ENCODE results near the gene UBE2E2. TPM values are rescaled to one million over a fixed set of nuclear protein-coding genes. Genes with fewer than 3 reads are reported as not detected.
"Not testable (repeated sequence)": the region's sequence is repeated elsewhere in the genome, so short reads cannot be mapped to it uniquely, and the experiment has no call there.

UBE2E2 gene
- total RNA-seq, 2 experiments from 2014 or later = 5.7 to 7.2 TPM

DNA sequence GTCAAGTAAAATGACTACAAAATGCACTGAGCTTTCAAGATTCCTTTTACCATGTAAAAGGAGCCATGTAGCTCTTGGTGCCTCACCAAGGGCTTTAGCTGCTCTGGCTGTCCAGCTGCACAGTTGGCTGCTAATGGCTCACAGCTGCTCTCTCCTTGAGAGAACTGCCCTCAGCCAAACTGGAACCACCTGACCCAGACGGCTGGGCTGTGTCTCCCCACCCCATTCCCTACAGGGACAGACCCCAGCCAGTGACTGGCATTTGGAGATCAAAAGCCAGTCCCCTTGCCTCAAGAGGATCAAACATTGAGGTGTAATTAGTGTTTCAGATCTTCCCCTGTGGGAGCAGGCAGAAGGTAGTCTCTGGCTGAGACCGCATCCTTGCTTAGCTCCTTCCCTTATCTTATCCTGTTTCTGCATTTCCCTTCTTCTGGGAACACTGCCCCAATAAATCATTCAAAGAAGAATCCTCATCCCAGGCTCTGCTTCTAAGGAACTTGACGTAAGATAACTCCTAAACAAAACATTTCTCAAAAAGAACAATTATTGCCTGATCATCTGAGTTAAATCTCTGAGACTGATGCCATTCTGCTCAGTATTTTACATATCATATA, 28.6 kb upstream of the UBE2E2 start:
- POLR2A ChIA-PET = no interaction called here
- H3K4me1 Mint-ChIP-seq = no peaks in the 10 kb centered on the region
- H3K27me3 Mint-ChIP-seq = peaks cover 3% of the 10 kb centered on the region
- peaks cover 5% of the 10 kb centered on the region for H3K9me3 Mint-ChIP-seq
- no peak overlapping the region for H3K27ac Mint-ChIP-seq
- no peak overlapping the region for H3K4me3 Mint-ChIP-seq
- H3K36me3 Mint-ChIP-seq = peaks cover 2% of the 10 kb centered on the region
- ATAC-seq (ENCODE audit: low read depth) (no peak), DNase-seq (no peak)

DNA sequence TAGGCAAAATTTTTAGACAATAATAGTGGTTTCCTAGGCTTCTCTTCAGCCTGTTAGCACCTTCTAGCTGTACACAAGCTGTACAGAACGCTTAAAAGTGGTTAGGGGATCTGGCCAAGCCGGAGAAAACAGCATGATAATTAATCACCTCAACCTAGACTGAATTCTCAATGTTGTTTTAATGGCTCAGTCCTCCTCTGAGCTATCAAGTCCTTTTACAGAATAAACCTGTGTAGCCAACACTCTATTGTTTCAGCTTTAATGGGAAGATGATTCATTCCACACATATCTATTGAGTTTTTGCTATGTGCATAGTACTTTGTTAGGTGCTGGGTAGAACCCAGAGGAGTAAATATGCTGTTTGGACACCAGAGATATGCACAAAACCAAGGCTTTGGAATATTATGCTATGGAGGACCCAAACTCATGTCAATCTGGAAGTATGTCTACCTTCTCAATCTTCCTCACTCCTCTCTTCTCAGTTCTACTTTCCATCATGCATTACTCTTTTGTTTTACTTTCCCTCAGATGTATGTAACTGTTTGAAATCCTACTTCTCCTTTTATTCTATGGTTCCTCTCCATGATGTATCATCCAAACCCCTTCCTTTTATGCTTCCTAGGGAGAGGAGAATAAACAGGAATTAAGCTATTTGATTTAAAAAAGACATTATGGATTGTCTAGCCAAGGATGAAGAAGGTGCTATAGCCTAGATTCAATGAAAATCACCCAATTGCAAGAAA, 27.6 kb upstream of the UBE2E2 start:
- ATAC-seq (ENCODE audit: low read depth) (no peak), DNase-seq (no peak)
- no peak overlapping the region for H3K27ac Mint-ChIP-seq
- H3K36me3 Mint-ChIP-seq = peaks cover 2% of the 10 kb centered on the region
- H3K27me3 Mint-ChIP-seq = no peaks in the 10 kb centered on the region
- no peaks in the 10 kb centered on the region for H3K4me1 Mint-ChIP-seq
- POLR2A ChIA-PET = no interaction called here
- H3K4me3 Mint-ChIP-seq = no peak overlapping the region
- peaks cover 5% of the 10 kb centered on the region for H3K9me3 Mint-ChIP-seq

DNA sequence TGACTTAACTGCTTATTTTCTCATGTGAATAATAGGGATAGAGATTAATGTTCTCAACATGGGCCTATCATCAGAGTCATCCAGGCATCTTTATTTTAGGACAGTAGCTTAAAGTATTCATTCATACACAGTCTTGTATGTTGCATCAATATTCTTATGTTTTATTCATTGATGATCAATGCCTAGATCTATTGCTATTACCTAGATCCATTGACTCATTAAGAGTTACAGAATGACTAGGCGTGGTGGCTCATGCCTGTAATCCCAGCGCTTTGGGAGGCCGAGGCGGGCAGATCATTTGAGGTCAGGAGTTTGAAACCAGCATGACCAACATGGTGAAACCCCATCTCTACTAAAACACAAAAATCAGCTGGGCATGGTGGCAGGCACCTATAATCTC, 26.3 kb upstream of the UBE2E2 start:
- DNase-seq; POLR2A ChIA-PET; ATAC-seq (ENCODE audit: low read depth); H3K4me1 Mint-ChIP-seq; H3K9me3 Mint-ChIP-seq; H3K36me3 Mint-ChIP-seq; H3K27ac Mint-ChIP-seq; H3K4me3 Mint-ChIP-seq; H3K27me3 Mint-ChIP-seq: not testable (repeated sequence)

DNA sequence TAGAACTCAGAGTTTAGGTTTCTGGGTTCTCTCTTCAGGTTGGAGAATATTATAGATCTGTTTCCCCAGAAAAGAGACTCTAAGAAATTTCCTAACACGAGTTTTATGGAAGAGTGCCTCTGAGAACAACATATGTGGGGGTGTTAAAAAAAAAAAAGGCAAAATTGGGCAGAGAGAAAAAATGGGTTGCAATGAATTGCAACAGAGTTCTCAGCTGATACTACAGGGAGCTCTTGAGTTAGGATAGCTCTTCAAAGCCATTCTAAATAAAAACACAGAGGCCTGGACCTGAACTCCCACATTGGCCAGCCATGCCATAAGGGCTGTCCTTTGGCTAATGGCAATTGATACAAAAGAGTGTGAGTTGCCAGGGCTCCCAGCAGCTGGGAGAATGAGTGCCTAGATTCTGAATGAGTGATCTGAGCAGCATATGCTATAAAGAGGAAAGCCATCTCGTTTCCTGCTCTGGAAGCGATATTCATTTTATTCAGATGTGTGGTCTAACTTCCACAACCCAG, 20.1 kb upstream of the UBE2E2 start:
- Mint-ChIP-seq H3K27me3 (no peaks in the 10 kb centered on the region), H3K4me1 (no peaks in the 10 kb centered on the region), H3K36me3 (no peaks in the 10 kb centered on the region), H3K4me3 (no peak overlapping the region), H3K27ac (no peak overlapping the region), H3K9me3 (no peaks in the 10 kb centered on the region)
- ATAC-seq (ENCODE audit: low read depth) (no peak), DNase-seq (no peak)
- POLR2A ChIA-PET = no interaction called here

DNA sequence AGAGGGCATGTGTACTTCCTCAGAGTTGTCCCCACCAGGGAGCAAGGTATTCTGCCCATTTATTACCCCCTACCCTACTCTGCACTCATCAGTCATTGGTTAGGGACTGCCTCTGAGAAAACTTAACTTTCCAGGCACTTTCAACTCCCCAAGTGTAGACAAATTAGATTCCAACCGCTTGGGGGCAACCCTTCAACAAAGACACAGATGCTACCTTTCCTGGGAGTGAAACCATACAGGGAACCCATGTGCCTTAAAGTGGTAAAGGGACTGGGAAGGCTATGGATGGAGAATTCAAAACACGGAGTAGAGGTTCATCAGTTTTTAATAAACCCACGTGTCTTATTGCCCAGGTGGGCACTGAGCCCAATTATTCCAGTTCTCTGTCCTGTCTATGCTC, 19.4 kb upstream of the UBE2E2 start:
- H3K36me3 Mint-ChIP-seq = no peaks in the 10 kb centered on the region
- POLR2A ChIA-PET = no interaction called here
- no peaks in the 10 kb centered on the region for H3K4me1 Mint-ChIP-seq
- H3K27ac Mint-ChIP-seq = no peak overlapping the region
- DNase-seq (no peak), ATAC-seq (ENCODE audit: low read depth) (no peak)
- H3K27me3 Mint-ChIP-seq = no peaks in the 10 kb centered on the region
- no peak overlapping the region for H3K4me3 Mint-ChIP-seq
- no peaks in the 10 kb centered on the region for H3K9me3 Mint-ChIP-seq

DNA sequence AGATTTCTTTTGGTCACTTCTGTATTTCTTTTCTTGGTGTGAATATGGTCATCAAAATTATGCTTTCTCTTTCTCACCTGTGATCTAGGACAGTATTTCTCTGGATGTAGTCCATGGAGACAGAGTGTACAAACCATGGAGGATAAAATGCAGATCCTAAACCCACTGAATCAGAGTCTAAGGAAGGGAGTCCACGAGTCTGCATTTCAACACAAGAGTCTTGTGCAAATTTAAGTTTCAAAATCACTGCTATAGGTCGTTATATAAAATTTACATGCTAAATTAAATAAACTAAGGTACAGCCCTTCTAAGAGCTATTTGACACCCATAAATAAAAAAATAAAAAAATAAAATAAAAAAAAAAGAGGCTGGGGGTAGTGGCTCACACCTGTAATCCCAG, 17.3 kb upstream of the UBE2E2 start:
- DNase-seq = no peak
- no peaks in the 10 kb centered on the region for H3K4me1 Mint-ChIP-seq
- no peaks in the 10 kb centered on the region for H3K9me3 Mint-ChIP-seq
- H3K27me3 Mint-ChIP-seq = no peaks in the 10 kb centered on the region
- no peak overlapping the region for H3K27ac Mint-ChIP-seq
- no peaks in the 10 kb centered on the region for H3K36me3 Mint-ChIP-seq
- POLR2A ChIA-PET = no interaction called here
- ATAC-seq (ENCODE audit: low read depth) = no peak
- H3K4me3 Mint-ChIP-seq = no peak overlapping the region

DNA sequence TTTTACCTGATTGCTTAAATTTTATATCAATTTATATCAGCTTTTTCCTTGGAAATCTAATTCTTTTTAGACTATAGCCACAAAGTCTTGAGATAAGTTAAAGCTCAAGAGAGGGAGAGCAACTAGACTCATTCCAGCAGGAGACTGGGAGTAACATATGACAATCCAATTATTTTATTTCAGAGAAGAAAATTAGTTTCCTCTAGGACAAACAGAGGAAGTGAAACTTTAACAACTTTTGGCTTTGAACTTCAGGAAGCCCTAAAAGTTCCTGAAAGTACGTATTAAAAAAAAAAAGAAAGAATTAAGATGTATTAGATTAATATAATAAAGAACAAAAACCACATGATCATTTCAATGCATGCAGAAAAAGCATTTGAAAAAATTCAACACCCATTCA, 13.9 kb upstream of the UBE2E2 start:
- Mint-ChIP-seq H3K27ac (no peak overlapping the region), H3K27me3 (peaks cover 14% of the 10 kb centered on the region), H3K9me3 (no peaks in the 10 kb centered on the region), H3K4me1 (no peaks in the 10 kb centered on the region), H3K4me3 (no peak overlapping the region), H3K36me3 (no peaks in the 10 kb centered on the region)
- POLR2A ChIA-PET = no interaction called here
- ATAC-seq (ENCODE audit: low read depth) (no peak), DNase-seq (no peak)

DNA sequence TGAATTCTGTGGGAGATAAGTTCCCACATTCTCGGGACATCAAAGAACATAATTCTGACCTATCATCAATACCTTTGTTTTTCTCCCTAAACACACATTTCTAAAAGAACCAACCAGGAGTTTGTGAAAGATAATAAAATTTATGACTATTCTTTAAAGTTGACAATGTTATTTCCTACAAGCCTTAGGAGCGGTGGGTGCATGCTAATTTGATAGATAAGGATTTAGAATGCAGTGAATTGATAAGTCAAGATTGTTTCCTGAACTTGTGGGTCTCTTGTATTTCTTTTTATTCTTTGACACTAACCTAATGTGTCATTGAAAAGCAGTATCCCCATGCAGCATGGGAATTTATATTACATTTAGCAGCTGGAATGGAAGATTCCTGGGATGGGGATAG, 10.3 kb upstream of the UBE2E2 start:
- Mint-ChIP-seq H3K4me1 (no peaks in the 10 kb centered on the region), H3K27ac (no peak overlapping the region), H3K36me3 (no peaks in the 10 kb centered on the region), H3K9me3 (no peaks in the 10 kb centered on the region), H3K4me3 (no peak overlapping the region), H3K27me3 (peaks cover 28% of the 10 kb centered on the region)
- ATAC-seq (ENCODE audit: low read depth) = no peak
- DNase-seq = no peak
- POLR2A ChIA-PET = no interaction called here

DNA sequence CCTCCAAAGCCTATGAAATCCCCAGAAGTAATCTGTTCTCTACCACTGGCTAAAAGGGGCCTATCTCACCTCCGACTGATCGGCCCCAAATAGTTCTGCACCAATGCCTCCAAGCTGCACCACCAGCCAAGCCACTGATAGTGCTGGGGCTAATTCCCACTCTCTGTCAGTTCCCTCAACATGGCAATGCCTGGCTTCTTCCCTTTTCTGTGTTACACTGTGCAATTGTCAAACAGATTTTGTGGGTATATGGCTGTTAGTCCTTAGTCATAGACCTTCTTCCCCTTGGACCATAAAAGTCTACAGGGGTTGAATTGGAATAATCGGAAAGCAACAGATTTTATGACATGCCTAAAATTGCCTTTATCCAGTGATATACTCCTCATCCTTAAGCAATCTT, 9.3 kb upstream of the UBE2E2 start:
- no peaks in the 10 kb centered on the region for H3K9me3 Mint-ChIP-seq
- POLR2A ChIA-PET = no interaction called here

DNA sequence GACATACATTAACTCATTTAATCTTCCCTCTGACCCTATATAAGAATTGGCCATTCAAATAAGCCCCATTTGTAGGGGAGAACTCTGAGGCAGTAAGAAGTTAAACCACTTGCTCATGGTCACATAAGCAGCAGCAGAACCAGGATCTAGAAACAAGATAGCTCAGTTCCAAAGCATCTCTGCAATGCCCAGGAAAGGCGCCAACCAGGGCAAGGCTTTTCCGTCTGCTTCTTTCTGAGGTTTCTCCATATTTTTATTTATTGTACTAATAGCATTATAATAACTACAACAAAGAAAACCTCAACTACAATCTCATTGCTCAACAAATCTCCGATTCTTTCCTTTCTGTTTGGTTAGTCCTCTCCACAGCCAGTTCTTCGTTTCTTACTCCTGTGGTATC, 4.3 kb upstream of the UBE2E2 start:
- H3K27ac Mint-ChIP-seq = no peak overlapping the region
- ATAC-seq (ENCODE audit: low read depth) (no peak), DNase-seq (no peak)
- H3K27me3 Mint-ChIP-seq = peaks cover 32% of the 10 kb centered on the region
- POLR2A ChIA-PET = no interaction called here
- peaks cover 2% of the 10 kb centered on the region for H3K4me1 Mint-ChIP-seq
- H3K4me3 Mint-ChIP-seq = no peak overlapping the region
- H3K9me3 Mint-ChIP-seq = no peaks in the 10 kb centered on the region
- H3K36me3 Mint-ChIP-seq = no peaks in the 10 kb centered on the region

More for the DNA sequence above, 9.3 kb upstream of the UBE2E2 start:
- Mint-ChIP-seq H3K27me3 (peaks cover 28% of the 10 kb centered on the region), H3K4me3 (no peak overlapping the region), H3K36me3 (no peaks in the 10 kb centered on the region), H3K27ac (no peak overlapping the region), H3K4me1 (no peaks in the 10 kb centered on the region)
- ATAC-seq (ENCODE audit: low read depth) (no peak), DNase-seq (no peak)

DNA sequence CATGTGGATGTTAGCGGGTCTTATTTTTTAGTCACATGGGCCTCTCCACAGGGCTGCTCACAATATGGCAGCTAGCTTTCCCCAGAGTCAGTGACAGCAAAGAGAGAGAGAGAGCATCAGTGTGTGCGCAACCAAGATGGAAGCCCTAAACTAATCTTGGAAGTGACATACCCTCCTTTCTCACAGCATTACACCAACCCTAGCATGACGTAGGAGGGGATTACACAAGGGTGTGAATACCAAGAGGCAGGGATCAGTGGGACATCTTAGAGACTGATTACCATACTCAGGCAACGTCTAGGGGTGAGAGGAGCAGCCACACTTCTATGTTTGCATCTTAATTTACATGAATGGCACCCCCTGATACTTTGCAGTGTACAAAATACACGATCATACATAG, 3.5 kb upstream of the UBE2E2 start:
- no peaks in the 10 kb centered on the region for H3K9me3 Mint-ChIP-seq
- H3K4me3 Mint-ChIP-seq = no peak overlapping the region
- peaks cover 25% of the 10 kb centered on the region for H3K27me3 Mint-ChIP-seq
- no peaks in the 10 kb centered on the region for H3K36me3 Mint-ChIP-seq
- no peak for ATAC-seq (ENCODE audit: low read depth)
- POLR2A ChIA-PET = no interaction called here
- no peak for DNase-seq
- H3K27ac Mint-ChIP-seq = no peak overlapping the region
- peaks cover 8% of the 10 kb centered on the region for H3K4me1 Mint-ChIP-seq

GRCh38 chr3:23201154-23201838, 1.8 kb upstream of the UBE2E2 start:
- Mint-ChIP-seq H3K4me1 (peaks cover 8% of the 10 kb centered on the region), H3K4me3 (peak overlapping the region; percentile 0), H3K36me3 (no peaks in the 10 kb centered on the region), H3K27ac (no peak overlapping the region), H3K9me3 (no peaks in the 10 kb centered on the region), H3K27me3 (peaks cover 21% of the 10 kb centered on the region)
- DNase-seq = no peak
- POLR2A ChIA-PET = no interaction called here
- no peak for ATAC-seq (ENCODE audit: low read depth)

DNA sequence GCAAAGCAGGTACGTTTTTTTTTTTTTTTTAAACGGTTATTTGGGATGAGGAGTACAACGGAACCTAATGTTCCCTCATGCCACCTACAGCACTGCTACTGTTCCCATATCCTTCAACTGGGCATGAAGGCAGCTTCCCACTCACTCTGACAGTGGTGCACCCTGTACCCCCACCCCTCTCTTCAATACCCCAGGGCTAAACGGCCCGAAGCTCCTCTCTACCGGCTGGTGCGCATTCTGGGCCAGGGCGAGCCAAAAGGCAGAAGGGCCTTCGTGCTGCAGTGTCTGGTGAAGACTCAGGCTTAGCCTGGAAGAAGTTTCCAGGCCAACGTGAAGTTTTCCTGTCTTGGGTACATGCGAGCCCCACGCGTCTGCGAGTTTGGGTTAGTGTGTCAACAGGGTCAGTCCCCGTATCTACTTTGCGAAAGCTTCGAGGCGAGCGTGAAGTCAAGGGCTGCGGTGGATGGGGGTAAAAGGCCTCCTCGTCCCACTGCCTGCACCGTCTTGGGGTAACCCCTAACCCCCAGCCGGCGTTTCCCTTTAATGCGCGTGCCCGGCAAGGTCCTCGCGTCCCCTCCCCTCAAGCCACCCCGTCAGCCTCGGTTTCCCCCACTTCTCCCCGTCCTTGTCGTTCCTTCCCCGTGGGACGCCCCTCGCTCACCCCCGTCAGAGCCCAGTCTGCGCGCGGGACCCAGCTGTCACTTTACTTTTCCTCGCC, 765 bp upstream of the UBE2E2 start:
- ATAC-seq (ENCODE audit: low read depth) (no peak), DNase-seq (no peak)
- H3K27me3 Mint-ChIP-seq = peaks cover 19% of the 10 kb centered on the region
- POLR2A ChIA-PET = no interaction called here
- H3K4me1 Mint-ChIP-seq = peaks cover 13% of the 10 kb centered on the region
- H3K4me3 Mint-ChIP-seq = peak overlapping the region; percentile 73
- no peaks in the 10 kb centered on the region for H3K36me3 Mint-ChIP-seq
- peak overlapping the region; percentile 37 for H3K27ac Mint-ChIP-seq
- no peaks in the 10 kb centered on the region for H3K9me3 Mint-ChIP-seq

All from activated naive CD8-positive, alpha-beta T cell treated with anti-CD3 and anti-CD28 coated beads, Interleukin-2, amount 10 ng/mL, durations not matched to agents 7 days and 5 days (primary cell).